Stimulated activated CD4-positive, alpha-beta T cell treated with anti-CD3 and anti-CD28 coated beads, Interleukin-15, amount 100 ng/mL, for 48 hours (primary cell): ENCODE measurements around the gene PIK3R3.

ENCODE experiments used
- DNase-seq, 2 donors: peaks; one replicate each; pipeline ENCODE4 v3.0.0-alpha.2; 2020; ENCODE audit warnings: low read depth in 2 of 2

Gene PIK3R3

DNA sequence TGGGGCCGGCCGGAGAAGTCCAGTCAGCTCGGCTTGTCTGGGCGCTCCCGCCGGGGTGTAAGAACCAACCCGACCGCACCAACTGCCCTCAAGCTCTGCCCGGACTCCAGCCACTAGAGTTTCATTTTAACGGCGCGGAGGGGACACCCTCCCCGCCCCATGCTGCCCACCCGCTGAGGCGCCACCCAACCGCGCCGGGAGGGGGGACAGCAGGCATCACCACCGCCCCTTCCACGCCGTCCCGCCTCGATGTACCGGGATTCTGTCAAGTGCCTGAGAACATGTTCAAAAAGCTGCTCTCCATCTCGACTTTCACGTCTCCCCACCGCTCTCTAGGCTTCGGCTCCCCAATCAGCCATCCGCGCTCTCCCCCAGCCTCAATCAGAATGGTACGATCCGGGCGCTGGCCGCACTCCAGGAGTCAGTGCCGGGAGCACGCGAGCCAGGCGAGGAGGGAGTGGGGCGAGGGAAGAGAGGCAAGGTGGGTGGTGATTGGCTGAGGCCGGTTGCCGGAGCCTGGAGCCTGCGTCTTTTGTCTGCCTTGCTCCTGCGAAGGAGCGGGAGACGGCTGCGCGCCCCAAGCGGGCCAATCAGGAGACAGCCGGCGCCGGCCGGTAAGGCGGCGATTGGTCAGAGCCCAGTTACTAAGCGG is at the start of gene PIK3R3:
Gene PIK3R3, minus strand, starts transcription at position 101 of the 652 bp plus-strand sequence. CDS start 677 bp downstream, outside the sequence.
- DNase-seq: peak; percentile 86 to 90

DNA sequence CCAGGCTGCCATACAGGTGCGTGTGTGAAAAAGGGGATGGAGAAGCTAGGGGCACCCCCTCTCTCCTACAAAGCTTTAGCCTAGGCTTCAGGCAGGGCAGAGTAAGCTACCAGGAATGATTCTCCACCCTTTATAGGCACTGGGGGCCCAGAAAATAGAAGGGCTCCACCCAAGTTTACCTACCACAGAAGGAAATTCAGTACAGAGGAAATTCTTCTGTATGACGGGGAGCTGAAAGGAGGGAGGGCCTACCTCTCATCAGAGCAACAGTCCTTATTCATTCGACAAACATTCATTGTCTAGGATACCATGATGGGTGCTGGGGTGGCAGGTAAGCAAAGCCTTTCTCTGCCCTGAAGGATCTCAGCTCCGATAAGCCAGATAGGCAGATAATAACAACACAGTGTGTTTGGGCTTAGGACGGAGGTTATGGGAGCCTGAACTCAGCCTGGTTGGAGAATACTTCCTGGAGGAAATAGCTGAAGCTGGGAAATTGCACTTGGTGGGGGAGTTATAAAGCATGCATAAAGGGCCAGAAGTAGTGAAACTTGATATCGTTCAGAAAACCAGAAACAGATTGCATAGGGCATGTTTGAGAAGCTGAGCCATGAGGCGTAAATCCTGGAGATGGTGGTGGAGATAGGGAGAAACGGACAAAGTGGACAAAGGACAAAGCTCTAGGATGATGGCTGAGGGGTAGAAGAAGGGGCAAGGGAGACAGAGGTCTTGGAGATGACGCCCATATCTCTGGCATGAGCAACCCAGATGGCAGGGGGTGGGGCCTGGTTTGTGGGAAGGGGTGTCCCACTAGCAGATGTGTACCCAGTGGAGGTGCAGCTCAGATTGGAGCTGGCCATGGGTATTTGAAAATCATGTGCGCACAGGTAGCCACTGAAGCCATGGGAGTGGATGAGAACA is 49.2 kb upstream of the PIK3R3 start:
- no peak for DNase-seq

DNA sequence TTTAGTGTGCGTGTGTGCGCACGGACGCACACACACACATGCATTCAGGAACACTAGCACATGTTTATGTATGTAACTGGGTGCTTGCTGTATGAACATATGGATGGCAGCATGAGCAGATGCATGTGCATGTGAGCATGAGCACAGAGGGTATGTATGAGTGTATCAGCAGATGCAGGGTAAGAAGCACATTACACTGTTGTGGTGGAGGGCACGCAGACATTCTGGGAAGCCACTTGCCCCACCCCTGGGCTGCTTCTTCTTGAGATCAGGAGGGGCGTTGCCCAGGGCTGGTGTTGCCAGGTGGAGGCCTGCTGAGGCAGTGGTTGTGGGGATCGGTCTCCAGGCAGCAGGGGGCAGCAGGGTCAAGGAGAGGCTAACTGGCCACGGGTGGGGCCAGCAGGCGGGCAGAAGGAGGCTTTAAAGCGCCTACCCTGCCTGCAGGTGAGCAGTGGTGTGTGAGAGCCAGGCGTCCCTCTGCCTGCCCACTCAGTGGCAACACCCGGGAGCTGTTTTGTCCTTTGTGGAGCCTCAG is 47.7 kb upstream of the PIK3R3 start:
- no peak for DNase-seq

DNA sequence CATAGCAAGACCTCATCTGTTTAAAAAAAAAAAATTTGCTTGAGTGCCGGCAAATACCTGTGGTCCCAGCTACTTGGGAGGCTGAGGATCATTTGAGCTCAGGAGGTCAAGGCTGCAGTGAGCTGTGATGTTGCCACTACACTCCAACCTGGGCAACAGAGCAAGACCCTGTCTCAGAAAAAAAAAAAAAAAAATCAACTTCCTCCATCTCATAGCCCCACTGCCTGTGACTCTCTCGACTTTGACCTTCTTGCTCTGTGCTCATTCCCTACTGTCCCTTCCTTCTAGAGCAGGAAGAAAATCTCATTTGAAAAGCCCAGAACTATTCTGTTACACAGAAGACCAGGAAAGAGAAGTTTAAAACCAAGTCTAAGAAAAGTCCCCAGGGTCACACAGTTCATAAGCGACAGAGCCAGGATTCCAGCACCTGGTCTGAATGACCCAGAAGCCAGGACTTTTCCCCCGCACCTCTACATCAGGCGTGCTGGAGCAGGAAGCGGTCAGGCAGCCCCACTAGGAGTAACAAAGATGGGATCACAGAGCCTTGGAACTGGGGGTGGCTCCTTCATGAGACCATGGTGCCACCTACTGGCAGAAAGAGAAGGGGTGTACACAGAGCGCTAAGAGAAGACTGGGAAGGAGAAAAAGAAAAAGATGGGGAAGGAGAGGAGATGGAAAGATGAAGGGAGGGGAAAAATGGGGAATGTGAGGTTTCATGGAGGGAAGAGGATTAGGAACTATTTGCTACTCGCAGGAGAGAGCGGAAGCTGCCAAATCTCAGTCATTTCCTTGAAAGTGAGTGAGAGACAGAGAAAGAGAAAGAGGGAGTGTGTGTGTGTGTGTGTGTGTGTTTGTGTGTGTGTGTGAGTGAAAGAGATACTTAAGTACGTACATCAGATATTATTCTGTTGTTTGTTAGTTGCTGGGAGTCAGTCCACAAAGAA is 47.0 kb upstream of the PIK3R3 start:
- DNase-seq: peak in 1 of 2 donors; percentile 51

DNA sequence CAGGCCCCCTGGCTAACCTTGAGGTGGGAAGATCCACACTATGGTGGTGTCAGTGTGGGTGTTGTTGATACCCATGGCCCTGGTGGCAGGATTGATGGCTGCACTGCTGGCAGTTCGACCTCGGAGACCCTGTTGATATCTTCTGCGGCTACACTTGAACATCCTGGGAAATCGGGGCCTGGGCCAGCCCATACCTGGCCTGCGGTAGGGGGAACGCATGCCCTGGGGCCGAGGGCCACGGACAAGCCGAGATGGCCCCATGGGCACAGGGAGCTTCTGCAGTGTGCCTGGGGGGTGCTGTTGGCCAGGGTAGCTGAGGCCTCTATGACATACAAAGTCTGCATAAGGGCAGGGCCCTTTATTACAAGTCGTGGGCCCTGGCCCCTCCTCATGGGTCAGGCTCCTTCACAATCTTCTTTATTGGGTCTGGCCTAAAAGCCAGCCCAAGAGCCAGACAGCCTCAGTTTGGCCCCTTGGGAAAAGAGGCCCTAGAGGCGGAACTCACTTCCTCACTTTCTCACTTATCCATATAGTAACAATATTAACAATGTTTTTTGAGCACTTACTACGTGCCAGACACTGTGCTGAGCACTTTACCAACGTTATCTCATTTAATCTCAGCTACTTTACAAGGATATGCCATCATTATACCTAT is 43.9 kb upstream of the PIK3R3 start, which contains the start of gene P3R3URF:
Gene P3R3URF, minus strand, starts transcription at position 278 of the 655 bp plus-strand sequence. Its CDS starts 17 bp downstream, at position 261.
- DNase-seq: no peak

DNA sequence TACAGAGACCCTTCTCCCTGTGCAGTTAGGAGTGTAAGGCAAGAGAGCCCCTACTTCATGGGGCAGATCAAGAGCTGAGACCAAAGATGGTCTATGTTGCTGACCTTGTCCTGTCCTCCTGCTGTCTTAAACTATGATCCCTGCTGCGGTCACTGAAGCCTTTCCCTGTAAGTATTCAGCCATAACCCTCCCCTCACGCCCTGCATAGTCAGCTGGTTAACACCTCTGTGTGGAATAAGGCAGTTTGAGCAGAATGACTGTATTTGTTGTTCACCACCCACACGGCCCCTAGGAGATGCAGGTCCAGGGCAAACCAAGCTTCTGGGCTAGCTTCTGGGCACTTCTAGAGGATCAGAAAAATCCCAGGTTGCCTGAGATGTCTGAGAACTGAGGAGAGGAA is 42.8 kb upstream of the PIK3R3 start:
- no peak for DNase-seq

DNA sequence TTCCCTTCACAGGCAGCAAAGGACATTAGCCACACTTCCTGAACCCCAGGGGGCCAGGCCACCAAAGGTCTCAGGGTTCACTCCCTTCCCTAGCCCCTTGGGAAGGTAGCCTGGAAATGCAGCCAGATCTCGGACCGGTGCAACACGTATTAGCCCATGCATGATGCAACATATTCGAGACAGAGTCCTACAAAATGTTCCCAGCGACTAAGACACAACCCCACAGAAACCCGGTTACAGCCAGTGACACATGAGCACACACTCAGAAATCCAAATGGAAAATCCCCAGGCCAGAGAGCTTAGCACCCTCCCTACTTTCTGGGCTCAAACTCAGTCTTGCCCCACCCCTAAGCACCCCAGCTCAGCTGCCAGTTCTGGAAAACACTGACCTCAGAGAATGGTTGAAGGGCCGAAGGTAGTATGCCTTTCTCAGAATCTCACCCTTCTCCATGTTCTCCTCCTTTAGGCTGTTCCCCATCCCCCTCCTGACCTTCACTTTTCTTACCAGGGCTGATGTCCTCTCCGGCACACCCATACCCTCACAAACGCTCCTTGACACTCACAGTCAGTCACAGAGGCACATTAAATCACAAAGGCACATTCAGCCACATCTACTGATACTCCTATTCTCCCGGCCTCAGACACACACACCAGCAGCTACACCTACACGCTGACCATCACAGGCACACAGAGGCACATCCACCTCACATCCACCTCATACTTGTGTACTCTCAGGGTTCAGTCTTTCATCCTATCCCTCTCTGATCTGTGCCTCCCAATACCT is 42.2 kb upstream of the PIK3R3 start, which contains the start of gene TSPAN1:
Gene TSPAN1, plus strand, starts transcription at position 640 of the 784 bp plus-strand sequence. CDS start 6,021 bp downstream, outside the sequence.
- DNase-seq: no peak

DNA sequence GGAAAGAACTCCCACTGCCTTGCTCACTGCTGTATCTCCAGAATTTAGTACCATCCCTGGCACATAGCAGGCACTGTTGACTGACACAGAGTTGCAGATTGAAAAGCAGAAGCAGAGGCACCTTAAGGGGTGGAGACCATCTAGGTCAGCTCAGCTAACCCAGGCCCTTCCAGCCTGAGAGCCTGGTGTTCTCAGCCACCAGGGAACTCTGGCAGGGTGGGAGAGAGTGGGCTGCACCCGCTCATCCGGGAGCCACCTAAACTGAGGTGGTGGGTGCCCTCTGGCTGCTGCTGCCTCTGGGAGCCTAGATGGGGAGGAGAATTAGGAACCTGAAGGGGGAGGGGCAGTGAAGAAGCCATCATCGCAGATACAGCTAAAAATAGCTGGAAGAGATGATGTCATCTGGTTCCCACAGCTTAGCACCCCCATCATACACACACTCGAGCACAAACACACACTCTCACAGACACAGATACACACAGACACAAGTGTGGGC is 41.0 kb upstream of the PIK3R3 start:
- DNase-seq: no peak

DNA sequence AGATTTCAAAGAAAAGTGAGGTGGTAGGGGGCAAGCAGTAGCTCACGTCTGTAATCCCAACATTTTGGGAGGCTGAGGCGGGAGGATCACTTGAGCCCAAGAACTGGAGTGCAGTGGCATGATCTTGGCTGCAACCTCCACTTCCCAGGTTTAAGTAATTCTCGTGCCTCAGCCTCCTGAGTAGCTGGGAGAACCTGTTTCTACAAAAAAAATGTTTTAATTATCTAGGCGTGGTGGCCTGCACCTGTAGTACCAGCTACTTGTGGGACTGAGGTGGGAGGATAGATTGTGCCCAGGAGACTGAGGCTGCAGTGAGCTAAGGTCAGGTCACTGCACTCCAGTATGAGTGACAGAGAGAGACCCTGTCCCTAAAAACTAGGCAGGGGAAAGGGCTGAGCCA is 39.9 kb upstream of the PIK3R3 start:
- no peak for DNase-seq

DNA sequence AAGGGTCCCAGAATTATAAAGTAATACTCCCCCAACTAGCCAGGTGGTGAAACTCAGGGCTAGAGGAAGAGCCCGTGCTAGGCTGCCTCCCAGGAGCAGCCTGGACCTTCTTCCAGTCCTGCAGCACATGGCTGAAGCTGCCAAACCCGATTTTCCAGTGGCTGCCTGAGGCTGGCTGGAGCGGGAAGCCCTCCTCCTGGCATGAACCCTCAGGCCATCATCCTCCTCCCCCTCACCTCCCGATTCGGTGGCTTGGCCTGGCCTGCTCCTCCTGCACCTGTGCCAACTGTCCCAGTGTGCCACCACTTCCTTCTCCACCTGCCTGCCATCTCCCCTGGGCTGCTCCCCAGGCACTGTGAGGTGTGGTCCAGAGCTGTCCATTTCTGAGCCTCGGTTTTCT is 39.4 kb upstream of the PIK3R3 start:
- no peak for DNase-seq

DNA sequence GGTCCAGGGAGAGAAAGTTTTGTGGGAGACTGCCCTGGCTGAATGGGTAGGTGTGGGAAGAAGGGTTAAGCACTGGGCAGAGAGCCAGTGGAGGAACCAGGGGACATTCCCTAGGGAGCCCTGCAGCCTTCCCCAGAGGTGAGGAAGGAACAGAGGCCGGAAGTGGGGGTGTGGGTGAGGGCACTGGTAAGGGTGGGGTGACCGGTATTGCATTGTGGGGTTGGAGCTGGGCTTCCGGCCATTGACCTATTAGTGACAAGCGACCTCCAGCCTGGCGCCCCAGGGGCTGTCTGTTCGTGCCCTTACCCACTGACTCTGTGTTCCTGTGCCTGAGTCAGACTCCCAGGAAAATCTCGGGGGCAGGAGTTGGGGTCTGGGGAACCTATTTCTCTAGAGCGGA is 38.9 kb upstream of the PIK3R3 start:
- no peak for DNase-seq

DNA sequence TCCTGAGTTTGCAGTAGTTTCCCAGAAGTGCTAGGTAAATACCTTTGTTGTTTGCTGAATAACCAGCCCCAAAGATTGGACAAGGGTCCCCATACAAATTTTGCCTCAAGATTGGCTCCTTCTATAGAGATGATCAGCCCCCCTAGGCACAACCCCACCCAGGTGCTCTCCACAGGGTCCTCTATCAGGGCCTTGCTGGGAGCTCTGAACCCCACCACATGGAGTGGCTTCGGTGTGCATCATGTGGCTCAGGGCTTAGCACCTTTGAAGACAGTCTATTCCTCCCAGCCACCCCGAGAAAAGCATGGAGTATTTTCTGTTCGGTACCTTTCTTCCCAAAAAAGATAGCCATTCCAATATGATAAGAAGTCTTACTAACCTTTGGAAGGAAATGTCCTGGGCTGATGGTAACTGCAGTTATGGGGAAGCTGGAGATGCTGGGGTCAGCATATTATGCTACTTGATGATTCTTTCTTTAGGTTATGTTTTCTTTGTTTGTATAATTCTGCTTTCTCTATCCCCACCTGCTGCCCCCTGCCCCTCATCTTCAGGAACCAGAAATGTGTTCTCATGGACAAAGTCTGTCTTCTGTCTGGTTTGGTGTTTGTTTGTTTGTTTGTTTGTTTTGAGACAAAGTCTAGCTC is 37.5 kb upstream of the PIK3R3 start:
- DNase-seq: no peak

DNA sequence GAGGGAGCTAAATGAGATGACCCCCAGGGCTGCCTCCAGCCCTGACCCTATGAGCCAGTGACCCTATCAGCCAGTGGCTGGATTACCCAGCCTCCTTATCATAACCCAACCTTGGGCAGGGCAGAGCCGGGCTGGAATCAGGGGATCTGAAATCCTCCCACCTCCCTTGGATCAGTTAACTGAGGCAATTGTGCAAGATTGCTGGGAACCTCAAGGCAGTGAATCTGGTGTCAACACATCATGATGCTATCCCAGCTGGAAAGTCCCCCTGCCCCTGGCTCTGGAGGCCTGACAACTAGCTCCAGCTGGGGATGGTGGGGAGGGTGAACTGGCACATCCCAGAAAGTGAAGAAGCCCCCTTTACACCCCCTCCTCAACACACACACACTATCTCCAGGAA is 36.0 kb upstream of the PIK3R3 start:
- DNase-seq: no peak

DNA sequence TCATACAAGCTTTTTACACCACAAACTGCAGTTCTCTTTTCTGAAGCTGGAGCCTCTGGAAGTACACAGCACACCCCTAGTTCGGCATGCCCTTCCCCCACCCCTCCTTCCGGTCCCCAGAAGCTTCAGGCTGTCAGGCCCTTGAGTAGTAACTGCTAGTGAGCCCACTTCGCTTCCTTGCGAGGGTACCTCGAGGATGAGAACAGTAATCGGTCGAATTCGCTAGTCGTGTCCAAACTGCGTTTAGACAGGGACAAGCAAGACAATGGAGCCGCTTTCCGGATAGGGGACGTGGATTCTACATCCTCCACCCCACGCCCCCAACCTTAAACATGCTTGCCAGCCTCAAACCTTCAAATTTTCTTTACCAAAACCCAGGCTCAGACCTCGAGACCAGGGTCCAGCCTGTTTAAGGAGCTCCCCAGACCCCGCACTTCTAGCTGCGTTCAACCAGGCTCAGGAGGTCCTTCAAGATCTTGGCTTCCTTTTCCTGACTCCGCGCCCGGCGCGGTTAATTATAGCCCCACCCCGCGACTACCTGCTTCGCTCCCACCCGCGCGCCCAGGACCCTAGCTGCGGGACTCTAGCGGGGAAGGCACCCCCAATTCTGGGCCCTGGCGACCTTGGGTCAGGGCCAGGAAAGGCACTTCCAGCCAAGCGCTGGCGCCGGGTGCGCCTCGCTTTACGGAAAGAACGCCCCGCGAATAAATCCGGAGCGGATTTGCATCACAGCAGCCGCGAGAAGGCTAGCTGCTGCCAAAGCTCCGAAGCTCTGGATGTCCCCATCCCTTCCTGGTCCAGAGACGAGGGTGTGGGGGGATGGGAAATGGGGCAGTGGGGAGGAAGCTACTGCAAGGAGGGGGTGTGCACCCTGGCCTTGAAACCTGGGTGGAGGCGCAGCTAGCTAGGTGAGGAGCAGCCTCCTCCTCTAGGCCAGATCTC is 34.4 kb upstream of the PIK3R3 start:
- DNase-seq: no peak

DNA sequence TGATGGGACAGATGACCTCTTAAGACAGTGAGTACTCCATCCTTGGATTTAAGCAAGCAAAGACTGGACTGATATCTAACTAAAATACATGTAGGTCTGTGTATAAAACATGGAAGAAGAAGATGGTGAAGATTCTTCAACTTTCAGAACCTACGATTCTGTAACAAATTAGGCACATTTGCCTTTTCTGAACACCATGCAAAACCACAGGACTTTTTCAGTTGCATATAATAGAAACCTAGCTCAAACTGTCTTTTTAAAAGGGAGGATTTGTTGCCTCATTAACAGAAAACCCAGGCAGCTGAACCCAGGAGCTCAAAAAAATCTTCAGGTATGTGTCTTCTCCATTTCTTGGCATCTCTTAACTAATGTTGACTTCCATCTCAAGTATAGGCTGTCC is 27.8 kb upstream of the PIK3R3 start:
- DNase-seq: no peak

DNA sequence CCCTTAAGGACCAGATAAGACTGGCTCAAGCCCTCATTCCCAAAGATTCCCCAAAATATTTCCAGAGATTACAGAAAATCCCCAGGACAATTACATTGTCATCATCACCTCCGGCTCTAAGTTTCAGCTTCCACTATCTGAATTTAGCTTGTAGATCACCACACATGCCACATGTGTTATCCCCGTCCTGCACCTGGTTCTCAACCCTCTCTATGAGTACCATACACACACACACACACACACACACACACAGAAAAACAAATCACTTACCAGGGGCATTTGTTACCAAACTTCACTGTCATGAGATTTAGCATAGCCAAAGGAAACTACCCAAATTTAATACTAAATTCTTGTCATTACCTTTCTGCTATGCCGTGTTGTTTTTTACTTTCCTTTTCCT is 27.1 kb upstream of the PIK3R3 start:
- DNase-seq: no peak

DNA sequence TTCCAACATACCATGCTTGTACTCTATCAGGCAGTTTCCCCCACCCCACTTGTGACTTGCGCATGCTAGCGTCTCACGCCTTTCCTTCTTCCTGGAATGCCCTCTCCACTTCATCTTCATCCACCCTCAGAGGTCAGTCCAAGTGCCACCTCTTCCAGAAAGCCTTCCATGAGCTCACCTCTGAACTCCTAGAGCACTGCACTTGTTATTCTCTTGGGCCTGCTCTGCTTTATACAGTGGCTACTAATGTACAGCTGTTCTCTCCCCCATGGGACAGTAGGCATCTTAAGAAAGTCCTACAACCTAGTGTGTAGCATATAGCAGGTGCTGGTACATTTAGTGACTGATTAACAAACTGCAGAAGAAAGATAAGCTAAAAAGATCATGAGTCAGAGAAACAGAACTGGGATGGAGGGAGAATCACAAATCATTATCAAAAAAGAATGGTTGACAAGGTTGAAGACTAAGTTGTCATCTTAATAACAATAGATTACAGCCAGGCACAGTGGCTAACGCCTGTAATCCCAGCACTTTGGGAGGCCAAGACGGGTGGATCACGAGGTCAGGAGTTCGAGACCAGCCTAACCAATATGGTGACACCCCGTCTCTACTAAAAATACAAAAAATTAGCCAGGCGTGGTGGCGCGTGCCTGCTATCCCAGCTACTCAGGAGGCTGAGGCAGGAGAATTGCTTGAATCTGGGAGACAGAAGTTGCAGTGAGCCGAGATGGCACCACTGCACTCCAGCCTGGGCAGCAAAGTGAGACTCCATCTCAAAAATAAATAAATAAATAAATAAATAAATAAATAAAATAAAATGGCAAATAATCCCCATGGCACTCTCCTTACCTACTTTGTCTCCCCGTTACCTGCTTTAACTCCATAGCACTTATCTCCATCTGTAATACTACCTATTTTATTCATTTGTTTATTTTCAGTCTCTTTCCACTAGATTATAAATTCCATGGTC is 26.2 kb upstream of the PIK3R3 start:
- DNase-seq: no peak
